Upper lobe of left lung (tissue), 6 donors: ENCODE measurements around the gene PLAC1. TPM values are rescaled to one million over a fixed set of nuclear protein-coding genes. Genes with fewer than 3 reads are reported as not detected.

Source experiments
- ATAC-seq, 2 donors: fragments of 200-7000 bp; cut with Tn5 transposase; one replicate each; pipeline ENCODE4 v1.9.1; 2022; ENCODE audit warnings: mild to moderate bottlenecking in 2 of 2, moderate library complexity in 2 of 2; ENCODE audit not compliant: low FRiP score in 2 of 2
- DNase-seq, 2 donors: peaks; one replicate each; pipeline ENCODE4 v3.0.0-alpha.2; 2019 to 2020
- H3K27ac ChIP-seq, 4 donors: fragments of 200-600 bp; sonication (generic); one replicate each; pipeline ENCODE4 v1.5.1; 2016 to 2019
- H3K27me3 ChIP-seq, 4 donors: fragments of 200-600 bp; sonication (generic); one replicate each; pipeline ENCODE4 v1.5.1; 2017 to 2019
- H3K36me3 ChIP-seq, 4 donors: fragments of 200-600 bp; sonication (generic); one replicate each; pipeline ENCODE4 v1.5.1; 2016 to 2019
- H3K4me1 ChIP-seq, 4 donors: fragments of 200-600 bp; sonication (generic); one replicate each; pipeline ENCODE4 v1.5.1; 2018 to 2019
- H3K4me3 ChIP-seq, 4 donors: fragments of 200-600 bp; sonication (generic); one replicate each; pipeline ENCODE4 v1.5.1; 2017 to 2019; ENCODE audit warnings: mild to moderate bottlenecking in 2 of 4, moderate library complexity in 1 of 4
- H3K9me3 ChIP-seq, 4 donors: fragments of 200-600 bp; sonication (generic); one replicate each; pipeline ENCODE4 v1.5.1; 2018 to 2019
- CTCF ChIP-seq, 6 experiments: fragments of 450-650 bp in 4 of 6; fragments of 200-600 bp in 2 of 6; sonication (generic) in 2 of 6; IDR thresholded peaks; one replicate each; pipeline ENCODE4 v1.5.1; 2016 to 2019; ENCODE audit warnings: antibody characterized with exemption in 6 of 6
- EP300 ChIP-seq, 4 donors: sonication (generic); formaldehyde crosslinking; IDR thresholded peaks; one replicate each; pipeline ENCODE4 v1.5.1; 2017; ENCODE audit warnings: antibody characterized with exemption in 4 of 4, control low read depth in 2 of 4
- POLR2A ChIP-seq, 4 donors: fragments of 450-650 bp; IDR thresholded peaks; one replicate each; pipeline ENCODE4 v1.5.1; 2016 to 2017; ENCODE audit warnings: antibody characterized with exemption in 4 of 4, mild to moderate bottlenecking in 2 of 4
- POLR2AphosphoS5 ChIP-seq, 2 donors: sonication (generic); formaldehyde crosslinking; IDR thresholded peaks; one replicate each; pipeline ENCODE4 v1.5.1; 2017; ENCODE audit warnings: antibody characterized with exemption in 2 of 2
- WGBS, 2 donors: methylation state at CpG; one replicate each; pipeline ENCODE4 v1.1.5; 2017 to 2018; 5-methylcytosine and 5-hydroxymethylcytosine counted together
- total RNA-seq, 6 donors: library from RNA; depleted of rRNA in 4 of 6; stranded (reverse); fragments of >200 nt in 4 of 6; gene quantifications; one replicate each; pipeline versions ENCODE4 v1.1.0 to v1.2.1, GENCODE V29; 2016 to 2021
- donor health status: DM: no; HTN: no; CAD: no; lungs with moderate emphysema.
- donor health status: DM: no; HTN: yes; CAD: no; lungs with severe emphysema.

PLAC1 gene
- total RNA-seq, 6 donors from 2014 or later = not detected

DNA sequence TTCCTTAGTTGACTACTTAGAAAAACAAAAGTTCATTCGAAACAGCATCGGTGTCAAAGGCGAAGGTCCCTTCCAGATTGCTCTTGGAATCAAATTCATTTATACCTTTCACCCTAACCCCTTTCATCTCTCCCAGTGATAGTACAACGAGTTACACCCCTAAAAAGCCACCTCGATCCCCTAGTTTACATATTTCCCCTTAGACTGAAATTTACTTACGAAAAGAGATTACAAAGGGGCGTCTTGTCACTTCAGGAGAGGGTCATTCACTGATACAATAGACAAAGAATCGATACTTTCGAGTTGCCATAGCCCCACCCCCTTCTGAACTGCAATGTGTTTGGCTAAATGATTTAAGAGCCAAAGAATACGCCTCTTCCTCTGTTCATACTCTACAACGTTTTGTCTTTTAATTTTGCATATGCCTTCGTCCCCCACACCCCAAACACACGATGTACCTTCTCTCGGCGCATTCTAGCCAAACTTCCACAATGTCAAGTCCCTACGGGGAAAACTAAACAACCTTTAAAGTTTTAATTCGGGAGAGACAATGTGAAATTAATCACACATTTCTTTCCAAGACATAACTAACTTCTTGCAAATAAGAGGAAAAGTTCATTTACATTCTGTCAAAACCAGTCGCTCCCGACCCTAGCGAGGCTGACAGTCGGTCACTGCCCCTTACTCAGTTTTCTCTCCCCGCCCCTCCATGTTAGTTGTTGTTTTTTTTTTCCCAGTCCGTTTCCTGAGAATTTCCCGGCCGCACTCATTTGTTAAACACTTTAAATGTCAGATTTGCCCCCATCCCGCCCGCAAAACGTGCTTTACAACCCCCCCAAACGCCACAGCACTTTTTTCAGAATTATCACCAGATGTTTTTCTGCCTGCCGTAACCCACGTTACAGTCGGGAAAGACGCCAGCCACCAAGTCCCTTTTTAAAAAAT lies 109.7 kb downstream of the PLAC1 start:
- ATAC-seq (no peak), DNase-seq (no peak)
- Histone ChIP-seq H3K4me1 (peaks cover 0 to 9% (median 7%) of the 10 kb centered on the region in 4 donors), H3K27me3 (peaks cover 0 to 6% (median 0%) of the 10 kb centered on the region in 4 donors), H3K4me3 (peak overlapping the region in 3 of 4 donors; percentile 40 to 56 (median 52)), H3K36me3 (no peaks in the 10 kb centered on the region), H3K27ac (peak overlapping the region; percentile 60 to 79 (median 74)), H3K9me3 (peaks cover 0 to 7% (median 0%) of the 10 kb centered on the region in 4 donors)
- TF ChIP-seq POLR2AphosphoS5 (IDR thresholded peaks at IDR 0.05) = no peak
- 3 to 36% methylated on average over 33 of the region's 33 CpGs for WGBS, 2 donors

GRCh38 chrX:134547047-134547679 lies 111.1 kb downstream of the PLAC1 start:
- Histone ChIP-seq H3K36me3 (no peaks in the 10 kb centered on the region), H3K9me3 (peaks cover 0 to 7% (median 0%) of the 10 kb centered on the region in 4 donors), H3K4me3 (no peak overlapping the region), H3K4me1 (peaks cover 0 to 9% (median 7%) of the 10 kb centered on the region in 4 donors), H3K27ac (no peak overlapping the region), H3K27me3 (peaks cover 0 to 6% (median 0%) of the 10 kb centered on the region in 4 donors)
- TF ChIP-seq CTCF (IDR thresholded peaks at IDR 0.05) = no peak
- TF ChIP-seq POLR2A (IDR thresholded peaks at IDR 0.05) = no peak
- TF ChIP-seq EP300 (IDR thresholded peaks at IDR 0.05) = no peak
- TF ChIP-seq POLR2AphosphoS5 (IDR thresholded peaks at IDR 0.05) = no peak
- WGBS, 2 donors = 40 to 45% methylated on average over 7 of the region's 7 CpGs
- ATAC-seq = no peak
- DNase-seq = no peak

DNA sequence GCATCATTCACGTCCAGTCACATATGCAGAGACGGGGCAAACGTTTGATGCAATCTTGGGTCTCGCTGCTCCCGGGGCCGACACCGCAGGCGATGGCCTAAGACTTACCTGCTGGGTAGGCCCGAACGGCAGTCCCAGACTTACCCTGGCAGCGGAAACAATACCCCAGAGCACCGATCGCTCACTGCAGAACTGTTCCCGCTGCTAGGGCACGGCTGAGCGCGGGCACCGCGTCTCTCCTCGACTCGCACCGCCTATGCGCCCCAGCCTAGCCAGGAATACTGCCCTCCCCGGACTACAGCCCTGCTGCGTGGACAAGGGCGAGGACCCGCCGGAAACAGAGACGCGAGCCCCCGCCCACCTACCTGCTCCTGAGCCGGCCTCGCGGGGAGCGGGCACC lies 112.1 kb downstream of the PLAC1 start:
- H3K4me1 ChIP-seq = peaks cover 0 to 9% (median 7%) of the 10 kb centered on the region in 4 donors
- TF ChIP-seq POLR2A (IDR thresholded peaks at IDR 0.05) (no peak), POLR2AphosphoS5 (IDR thresholded peaks at IDR 0.05) (no peak), CTCF (IDR thresholded peaks at IDR 0.05) (no peak), EP300 (IDR thresholded peaks at IDR 0.05) (no peak)
- ATAC-seq (no peak), DNase-seq (peak in 1 of 2 donors; percentile 38)
- H3K27ac ChIP-seq = no peak overlapping the region
- H3K36me3 ChIP-seq = no peaks in the 10 kb centered on the region
- H3K4me3 ChIP-seq = no peak overlapping the region
- H3K9me3 ChIP-seq = peaks cover 0 to 7% (median 0%) of the 10 kb centered on the region in 4 donors
- peaks cover 0 to 6% (median 0%) of the 10 kb centered on the region in 4 donors for H3K27me3 ChIP-seq
- WGBS, 2 donors = 75 to 94% methylated on average over 3 to 35 of the region's 35 CpGs

DNA sequence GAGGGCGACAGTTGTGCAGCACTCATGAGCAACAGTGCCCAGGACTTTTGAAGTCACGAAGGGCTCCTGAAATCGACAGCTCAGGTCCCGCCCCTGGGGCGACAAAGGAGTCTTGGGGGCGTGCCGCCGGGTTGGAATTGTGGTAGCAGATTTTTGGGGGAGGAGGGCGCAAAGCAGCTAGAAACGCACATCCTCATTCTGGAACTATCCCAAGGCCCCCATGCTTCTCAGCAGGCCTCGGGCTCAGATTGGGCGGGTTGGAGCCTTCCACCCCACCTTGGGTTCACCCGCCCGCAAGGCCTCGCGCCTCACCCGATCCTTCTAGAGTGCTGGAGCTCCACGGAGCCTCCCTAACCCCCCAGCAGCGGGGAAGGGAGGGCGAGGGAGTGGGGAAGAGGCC lies 112.8 kb downstream of the PLAC1 start:
- no peak for DNase-seq
- Histone ChIP-seq H3K27me3 (peaks cover 0 to 6% (median 0%) of the 10 kb centered on the region in 4 donors), H3K36me3 (no peaks in the 10 kb centered on the region), H3K9me3 (peaks cover 0 to 7% (median 0%) of the 10 kb centered on the region in 4 donors), H3K4me1 (peaks cover 0 to 9% (median 6%) of the 10 kb centered on the region in 4 donors), H3K4me3 (no peak overlapping the region), H3K27ac (no peak overlapping the region)
- TF ChIP-seq POLR2AphosphoS5 (IDR thresholded peaks at IDR 0.05) = no peak
- TF ChIP-seq CTCF (IDR thresholded peaks at IDR 0.05) = no peak
- TF ChIP-seq EP300 (IDR thresholded peaks at IDR 0.05) = no peak
- no peak for TF ChIP-seq POLR2A (IDR thresholded peaks at IDR 0.05)
- no peak for ATAC-seq
- WGBS, 2 donors = 71 to 95% methylated on average over 6 to 19 of the region's 20 CpGs
